ENCODE results near the gene ZSCAN12.

ZSCAN12 gene

GRCh38 chr6:28355743-28356665, 43.5 kb downstream of the ZSCAN12 start:
- Histone ChIP-seq H4K20me1 (peaks cover 7% of the 10 kb centered on the region; the same call in 1 of the 2 replicates), H3K27ac (peak overlapping the region; percentile 23; the same call in 1 of the 2 replicates), H3K4me1 (peaks cover 13% of the 10 kb centered on the region), H3K9me3 (peaks cover 17% of the 10 kb centered on the region), H3K27me3 (no peaks in the 10 kb centered on the region), H3K4me2 (peak overlapping the region; percentile 75), H3K9ac (peak overlapping the region; percentile 67), H3K4me3 (peak overlapping the region; percentile 65), H3K36me3 (peaks cover 35% of the 10 kb centered on the region)
- TF ChIP-seq Cebpa-rat (IDR thresholded peaks at IDR 0.05): no peak

GRCh38 chr6:28354688-28355554, 44.6 kb downstream of the ZSCAN12 start:
- no peak for TF ChIP-seq Cebpa-rat (IDR thresholded peaks at IDR 0.05)
- peaks cover 17% of the 10 kb centered on the region for H3K9me3 ChIP-seq
- peak overlapping the region; percentile 65; the same call in 1 of the 2 replicates for H3K4me3 ChIP-seq
- no peak overlapping the region for H3K27ac ChIP-seq
- peaks cover 7% of the 10 kb centered on the region; the same call in 1 of the 2 replicates for H4K20me1 ChIP-seq
- peaks cover 28% of the 10 kb centered on the region for H3K36me3 ChIP-seq
- H3K4me1 ChIP-seq: peaks cover 21% of the 10 kb centered on the region
- no peak overlapping the region for H3K9ac ChIP-seq
- H3K27me3 ChIP-seq: no peaks in the 10 kb centered on the region
- H3K4me2 ChIP-seq: peak overlapping the region; percentile 75

- H3K27me3 ChIP-seq: no peaks in the 10 kb centered on the region
- no peak overlapping the region for H3K4me2 ChIP-seq
- TF ChIP-seq Cebpa-rat (IDR thresholded peaks at IDR 0.05): no peak
- H3K4me1 ChIP-seq: peaks cover 21% of the 10 kb centered on the region
- peaks cover 20% of the 10 kb centered on the region for H3K36me3 ChIP-seq
- H3K27ac ChIP-seq: no peak overlapping the region
- H3K9me3 ChIP-seq: peaks cover 17% of the 10 kb centered on the region
- peaks cover 7% of the 10 kb centered on the region; the same call in 1 of the 2 replicates for H4K20me1 ChIP-seq
- no peak overlapping the region for H3K4me3 ChIP-seq
- no peak overlapping the region for H3K9ac ChIP-seq
Measured at GRCh38 chr6:28353981-28354676, 45.4 kb downstream of the ZSCAN12 start.

DNA sequence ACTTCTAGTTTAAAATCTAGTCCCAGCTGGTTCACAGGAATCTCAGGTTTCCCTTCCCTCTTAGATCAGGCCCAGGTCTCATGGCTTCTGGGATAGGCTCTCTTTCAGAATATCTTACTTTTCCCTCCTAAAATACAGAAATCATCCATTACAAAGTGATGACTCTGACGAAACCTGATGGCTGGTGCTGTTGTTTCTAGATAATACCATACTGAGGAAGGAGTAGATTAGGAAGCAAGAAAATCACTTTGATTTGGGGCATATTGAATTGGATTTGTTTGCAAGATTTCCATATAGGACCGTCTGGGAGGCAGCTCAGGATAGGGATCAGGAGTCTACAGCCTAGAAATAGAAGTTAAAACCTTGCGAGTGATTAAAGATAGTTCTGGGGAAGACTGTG, 46.2 kb downstream of the ZSCAN12 start:
- Histone ChIP-seq H3K4me1 (peaks cover 21% of the 10 kb centered on the region), H3K36me3 (peaks cover 17% of the 10 kb centered on the region), H3K27ac (no peak overlapping the region), H3K9ac (no peak overlapping the region), H3K4me3 (no peak overlapping the region), H3K4me2 (no peak overlapping the region), H3K9me3 (peaks cover 17% of the 10 kb centered on the region), H3K27me3 (no peaks in the 10 kb centered on the region), H4K20me1 (peaks cover 7% of the 10 kb centered on the region; the same call in 1 of the 2 replicates)
- no peak for TF ChIP-seq Cebpa-rat (IDR thresholded peaks at IDR 0.05)

DNA sequence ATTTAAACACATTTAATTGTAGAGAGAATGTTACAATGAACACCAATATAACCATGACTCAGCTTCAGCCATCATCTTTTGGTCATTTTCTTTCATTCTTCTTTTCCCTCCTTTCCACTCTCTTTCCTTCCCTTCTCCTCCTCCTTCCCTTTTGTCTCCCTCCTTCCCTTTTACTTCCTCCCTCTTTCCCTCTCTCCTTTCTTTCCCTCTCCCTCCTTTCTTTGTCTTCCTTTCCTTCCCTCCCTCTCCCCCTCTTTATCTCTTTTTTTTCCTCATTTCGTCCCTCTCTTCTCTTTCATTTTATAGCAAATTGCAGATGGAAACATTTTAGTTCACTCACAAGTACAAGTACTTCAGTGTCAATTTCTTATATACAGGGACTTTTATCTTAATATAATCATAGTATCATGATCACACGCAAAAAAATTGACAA, 48.0 kb downstream of the ZSCAN12 start:
- no peak for TF ChIP-seq Cebpa-rat (IDR thresholded peaks at IDR 0.05)
- Histone ChIP-seq H3K27me3 (no peaks in the 10 kb centered on the region), H3K36me3 (peaks cover 17% of the 10 kb centered on the region), H3K27ac (no peak overlapping the region), H3K9me3 (peaks cover 17% of the 10 kb centered on the region), H3K9ac (no peak overlapping the region), H4K20me1 (peaks cover 3% of the 10 kb centered on the region; the same call in 1 of the 2 replicates), H3K4me3 (no peak overlapping the region), H3K4me2 (peak overlapping the region; percentile 92), H3K4me1 (peaks cover 21% of the 10 kb centered on the region)

GRCh38 chr6:28351087-28351486, 48.5 kb downstream of the ZSCAN12 start:
- Histone ChIP-seq H3K4me1 (peaks cover 21% of the 10 kb centered on the region), H4K20me1 (no peaks in the 10 kb centered on the region), H3K9me3 (peaks cover 17% of the 10 kb centered on the region), H3K9ac (peak overlapping the region; percentile 87; the same call in 1 of the 2 replicates), H3K4me2 (peak overlapping the region; percentile 92), H3K27me3 (no peaks in the 10 kb centered on the region), H3K27ac (no peak overlapping the region), H3K4me3 (peak overlapping the region; percentile 79), H3K36me3 (peaks cover 17% of the 10 kb centered on the region)
- no peak for TF ChIP-seq Cebpa-rat (IDR thresholded peaks at IDR 0.05)

DNA sequence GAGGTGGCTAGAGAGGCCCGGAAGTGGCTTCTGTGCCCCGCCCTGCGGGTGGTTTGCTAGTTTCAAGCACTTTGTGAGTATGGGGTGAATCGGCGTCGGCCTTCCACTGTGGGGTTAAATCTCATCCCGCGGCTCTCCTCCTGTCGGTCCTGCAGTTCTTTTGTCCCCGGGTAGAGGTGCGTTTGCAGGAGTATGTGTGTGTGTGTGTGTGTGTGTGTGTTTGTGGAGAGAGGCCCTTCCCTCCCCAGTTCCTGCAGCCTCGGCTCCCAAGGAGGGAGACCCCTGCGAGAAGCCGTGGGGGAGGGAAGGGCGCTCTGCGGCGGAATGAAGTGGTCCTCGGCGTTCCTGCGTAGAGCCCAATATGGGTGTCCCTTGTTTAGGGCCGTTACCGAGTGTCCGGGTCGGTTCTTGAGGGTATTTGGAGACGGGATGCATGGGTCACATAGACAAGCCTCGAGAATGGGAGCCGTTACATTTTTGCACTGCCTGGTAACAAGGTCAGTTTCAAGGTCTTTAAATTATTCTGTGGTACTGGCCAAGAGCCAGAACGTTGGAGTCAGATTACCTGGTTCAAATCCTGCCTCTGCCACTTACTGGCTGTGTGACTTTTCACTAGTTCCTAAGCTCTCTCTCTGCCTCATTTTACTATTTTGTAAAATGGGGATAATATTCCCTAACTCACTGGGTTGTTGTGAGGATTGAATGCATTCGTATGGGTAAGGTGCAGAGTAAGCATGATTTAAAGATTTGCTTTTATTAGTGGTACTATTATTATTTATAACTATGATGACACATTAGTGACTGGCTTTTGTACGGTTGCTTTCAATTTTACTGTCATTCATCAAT, 49.4 kb downstream of the ZSCAN12 start, which contains the start of gene ZKSCAN3:
TSS of gene ZKSCAN3 (plus strand) at position 56 of the 846 bp plus-strand sequence. CDS start 9,640 bp downstream, outside the sequence.
- Histone ChIP-seq H3K36me3 (peaks cover 17% of the 10 kb centered on the region), H3K27ac (peak within 1 kb of the TSS; percentile 78), H3K4me3 (peak within 1 kb of the TSS; percentile 79), H4K20me1 (no peaks in the 10 kb centered on the region), H3K4me2 (peak within 1 kb of the TSS; percentile 92), H3K4me1 (peaks cover 16% of the 10 kb centered on the region), H3K9ac (peak within 1 kb of the TSS; percentile 87), H3K9me3 (peaks cover 17% of the 10 kb centered on the region), H3K27me3 (no peaks in the 10 kb centered on the region)
- TF ChIP-seq Cebpa-rat (IDR thresholded peaks at IDR 0.05): no peak

DNA sequence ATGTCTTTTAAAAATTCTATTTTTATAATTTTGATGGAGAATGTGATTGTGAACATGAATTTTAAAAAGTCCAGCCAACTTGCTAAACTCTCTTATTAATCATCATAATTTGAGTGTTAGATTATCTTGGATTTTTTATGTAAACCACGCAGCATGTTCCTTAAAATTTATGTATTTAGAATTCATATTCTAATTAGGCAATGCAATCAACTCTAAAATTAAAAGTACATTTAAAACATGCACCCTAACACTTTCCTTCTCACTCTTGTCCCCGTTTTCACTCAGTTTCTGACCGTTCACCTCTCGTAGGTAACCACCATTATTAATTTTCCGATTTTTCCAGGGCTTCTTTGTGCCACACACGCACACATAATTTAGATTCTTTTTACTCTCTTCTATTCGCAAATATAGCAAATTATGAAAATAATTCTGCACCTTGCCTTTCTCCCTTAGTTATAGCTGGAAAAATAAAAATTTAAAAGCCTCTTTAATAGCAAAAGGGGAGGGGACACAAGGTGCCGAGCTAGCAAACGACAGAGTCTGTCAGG, 50.1 kb downstream of the ZSCAN12 start:
- Histone ChIP-seq H3K9ac (peak overlapping the region; percentile 87), H3K36me3 (peaks cover 16% of the 10 kb centered on the region), H3K27me3 (no peaks in the 10 kb centered on the region), H3K4me1 (peaks cover 15% of the 10 kb centered on the region), H3K9me3 (peaks cover 16% of the 10 kb centered on the region), H4K20me1 (no peaks in the 10 kb centered on the region), H3K4me3 (peak overlapping the region; percentile 79), H3K27ac (peak overlapping the region; percentile 78), H3K4me2 (peak overlapping the region; percentile 92)
- TF ChIP-seq Cebpa-rat (IDR thresholded peaks at IDR 0.05): no peak

Data from BLaER1 (cell line).